Ishikawa (cell line): ENCODE measurements around the gene GRB10.

ENCODE experiments used
- CEBPB ChIP-seq: IDR thresholded peaks from 2 replicates; pipeline ENCODE4 v1.6.1; 2012
- CREB1 ChIP-seq: IDR thresholded peaks from 2 replicates; pipeline ENCODE4 v1.6.1; 2012; ENCODE audit warnings: low read depth
- EGR1 ChIP-seq: IDR thresholded peaks from 2 replicates; pipeline ENCODE4 v1.6.1; 2012
- EP300 ChIP-seq: IDR thresholded peaks from 2 replicates; pipeline ENCODE4 v1.6.1; 2012; ENCODE audit warnings: borderline replicate concordance
- FOXM1 ChIP-seq: IDR thresholded peaks from 2 replicates; pipeline ENCODE4 v1.6.1; 2012; ENCODE audit warnings: low read depth, borderline replicate concordance
- NFIC ChIP-seq: IDR thresholded peaks from 2 replicates; pipeline ENCODE4 v1.6.1; 2012
- RAD21 ChIP-seq: IDR thresholded peaks from 2 replicates; pipeline ENCODE4 v1.6.1; 2012; ENCODE audit warnings: low read depth
- TAF1 ChIP-seq: IDR thresholded peaks from 2 replicates; pipeline ENCODE4 v1.6.1; 2012; ENCODE audit warnings: low read depth, mild to moderate bottlenecking
- TCF12 ChIP-seq: IDR thresholded peaks from 2 replicates; pipeline ENCODE4 v1.6.1; 2012; ENCODE audit warnings: low read depth
- TEAD4 ChIP-seq: IDR thresholded peaks from 2 replicates; pipeline ENCODE4 v1.6.1; 2012
- YY1 ChIP-seq: IDR thresholded peaks from 2 replicates; pipeline ENCODE4 v1.6.1; 2012; ENCODE audit warnings: low read depth
- ZBTB7A ChIP-seq: IDR thresholded peaks from 2 replicates; pipeline ENCODE4 v1.6.1; 2012; ENCODE audit warnings: low read depth
- TF ChIP-seq, protein P1 (sequence below): IDR thresholded peaks from 2 replicates; pipeline ENCODE4 v1.6.1; 2012
- TF ChIP-seq, protein P2 (sequence below): IDR thresholded peaks from 2 replicates; pipeline ENCODE4 v1.6.1; 2012
- TF ChIP-seq, protein P3 (sequence below): IDR thresholded peaks from 2 replicates; pipeline ENCODE4 v1.6.1; 2012; ENCODE audit warnings: low read depth, mild to moderate bottlenecking

GRB10 gene

DNA sequence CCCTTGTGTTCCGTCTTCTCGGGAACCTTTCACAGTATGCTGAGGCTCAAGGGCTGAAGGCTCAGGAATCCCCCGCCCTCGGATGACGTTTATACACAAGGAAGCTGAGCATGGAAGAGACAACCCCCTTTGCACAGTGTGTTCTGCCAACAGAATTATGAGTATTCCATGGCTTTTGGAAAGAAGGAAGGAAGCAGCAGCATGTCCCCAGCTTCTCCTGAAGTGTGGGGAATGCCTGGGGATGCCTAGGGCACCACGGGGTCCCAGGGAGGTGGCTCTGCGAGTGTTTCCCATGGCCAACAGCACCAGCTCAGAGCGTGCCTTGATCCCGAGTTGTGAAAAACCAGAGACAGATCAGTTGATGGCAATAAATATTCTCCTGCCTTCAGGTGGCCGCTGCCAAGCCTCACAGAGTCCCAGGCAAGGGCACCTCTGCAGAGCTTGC, 128.7 kb downstream of the GRB10 start:
- TF ChIP-seq CEBPB = no peak
- no peak for TF ChIP-seq TCF12
- TF ChIP-seq EP300 = no peak
- no peak for TF ChIP-seq CREB1
- no peak for TF ChIP-seq ZBTB7A
- TF ChIP-seq FOXM1 = no peak
- TF ChIP-seq, protein P1, sequence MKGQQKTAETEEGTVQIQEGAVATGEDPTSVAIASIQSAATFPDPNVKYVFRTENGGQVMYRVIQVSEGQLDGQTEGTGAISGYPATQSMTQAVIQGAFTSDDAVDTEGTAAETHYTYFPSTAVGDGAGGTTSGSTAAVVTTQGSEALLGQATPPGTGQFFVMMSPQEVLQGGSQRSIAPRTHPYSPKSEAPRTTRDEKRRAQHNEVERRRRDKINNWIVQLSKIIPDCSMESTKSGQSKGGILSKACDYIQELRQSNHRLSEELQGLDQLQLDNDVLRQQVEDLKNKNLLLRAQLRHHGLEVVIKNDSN = no peak
- TF ChIP-seq, protein P2, sequence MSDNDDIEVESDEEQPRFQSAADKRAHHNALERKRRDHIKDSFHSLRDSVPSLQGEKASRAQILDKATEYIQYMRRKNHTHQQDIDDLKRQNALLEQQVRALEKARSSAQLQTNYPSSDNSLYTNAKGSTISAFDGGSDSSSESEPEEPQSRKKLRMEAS = no peak
- no peak for TF ChIP-seq YY1
- no peak for TF ChIP-seq TEAD4
- no peak for TF ChIP-seq TAF1
- TF ChIP-seq, protein P3, sequence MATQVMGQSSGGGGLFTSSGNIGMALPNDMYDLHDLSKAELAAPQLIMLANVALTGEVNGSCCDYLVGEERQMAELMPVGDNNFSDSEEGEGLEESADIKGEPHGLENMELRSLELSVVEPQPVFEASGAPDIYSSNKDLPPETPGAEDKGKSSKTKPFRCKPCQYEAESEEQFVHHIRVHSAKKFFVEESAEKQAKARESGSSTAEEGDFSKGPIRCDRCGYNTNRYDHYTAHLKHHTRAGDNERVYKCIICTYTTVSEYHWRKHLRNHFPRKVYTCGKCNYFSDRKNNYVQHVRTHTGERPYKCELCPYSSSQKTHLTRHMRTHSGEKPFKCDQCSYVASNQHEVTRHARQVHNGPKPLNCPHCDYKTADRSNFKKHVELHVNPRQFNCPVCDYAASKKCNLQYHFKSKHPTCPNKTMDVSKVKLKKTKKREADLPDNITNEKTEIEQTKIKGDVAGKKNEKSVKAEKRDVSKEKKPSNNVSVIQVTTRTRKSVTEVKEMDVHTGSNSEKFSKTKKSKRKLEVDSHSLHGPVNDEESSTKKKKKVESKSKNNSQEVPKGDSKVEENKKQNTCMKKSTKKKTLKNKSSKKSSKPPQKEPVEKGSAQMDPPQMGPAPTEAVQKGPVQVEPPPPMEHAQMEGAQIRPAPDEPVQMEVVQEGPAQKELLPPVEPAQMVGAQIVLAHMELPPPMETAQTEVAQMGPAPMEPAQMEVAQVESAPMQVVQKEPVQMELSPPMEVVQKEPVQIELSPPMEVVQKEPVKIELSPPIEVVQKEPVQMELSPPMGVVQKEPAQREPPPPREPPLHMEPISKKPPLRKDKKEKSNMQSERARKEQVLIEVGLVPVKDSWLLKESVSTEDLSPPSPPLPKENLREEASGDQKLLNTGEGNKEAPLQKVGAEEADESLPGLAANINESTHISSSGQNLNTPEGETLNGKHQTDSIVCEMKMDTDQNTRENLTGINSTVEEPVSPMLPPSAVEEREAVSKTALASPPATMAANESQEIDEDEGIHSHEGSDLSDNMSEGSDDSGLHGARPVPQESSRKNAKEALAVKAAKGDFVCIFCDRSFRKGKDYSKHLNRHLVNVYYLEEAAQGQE = no peak
- no peak for TF ChIP-seq EGR1
- no peak for TF ChIP-seq NFIC
- TF ChIP-seq RAD21 = no peak

DNA sequence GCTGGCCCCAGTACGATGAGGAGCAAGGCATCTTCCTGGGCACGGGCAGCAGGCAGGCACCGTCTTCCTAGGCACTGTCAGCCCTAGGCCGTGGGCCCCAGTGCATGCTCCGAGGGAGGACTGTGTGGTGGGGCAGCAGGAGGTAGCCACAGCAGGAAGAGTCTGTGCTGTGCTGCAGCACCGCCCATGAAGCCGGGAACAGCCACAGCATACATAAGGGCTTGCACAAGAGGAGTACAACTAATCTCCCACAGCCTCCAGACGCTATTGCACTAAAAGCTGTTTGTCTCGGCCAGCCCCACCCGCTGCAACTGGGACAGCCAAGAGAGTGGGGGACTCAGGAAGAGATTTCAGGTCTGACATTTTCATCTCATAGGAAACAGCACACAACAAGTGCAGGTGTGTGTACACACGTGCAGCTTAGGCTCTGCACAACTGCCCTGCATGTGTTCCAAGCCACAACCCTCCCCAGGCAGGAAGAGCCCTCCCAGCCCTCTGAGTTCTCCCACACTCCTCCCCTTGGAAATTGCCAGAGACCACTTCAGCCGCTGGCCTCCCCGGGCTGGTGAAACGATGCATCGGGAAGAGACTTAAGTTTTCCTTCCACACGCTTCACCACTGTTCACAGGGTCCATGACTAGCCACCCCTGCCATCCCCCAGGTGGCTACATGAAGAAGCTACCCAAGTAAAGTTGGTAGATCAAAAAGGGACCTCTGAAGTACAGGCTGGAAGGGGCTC, 129.4 kb downstream of the GRB10 start:
- TF ChIP-seq TAF1 (no peak), TEAD4 (no peak), NFIC (no peak), RAD21 (no peak), EGR1 (no peak)
- TF ChIP-seq, protein P2 = no peak
- TF ChIP-seq, protein P1 = no peak

DNA sequence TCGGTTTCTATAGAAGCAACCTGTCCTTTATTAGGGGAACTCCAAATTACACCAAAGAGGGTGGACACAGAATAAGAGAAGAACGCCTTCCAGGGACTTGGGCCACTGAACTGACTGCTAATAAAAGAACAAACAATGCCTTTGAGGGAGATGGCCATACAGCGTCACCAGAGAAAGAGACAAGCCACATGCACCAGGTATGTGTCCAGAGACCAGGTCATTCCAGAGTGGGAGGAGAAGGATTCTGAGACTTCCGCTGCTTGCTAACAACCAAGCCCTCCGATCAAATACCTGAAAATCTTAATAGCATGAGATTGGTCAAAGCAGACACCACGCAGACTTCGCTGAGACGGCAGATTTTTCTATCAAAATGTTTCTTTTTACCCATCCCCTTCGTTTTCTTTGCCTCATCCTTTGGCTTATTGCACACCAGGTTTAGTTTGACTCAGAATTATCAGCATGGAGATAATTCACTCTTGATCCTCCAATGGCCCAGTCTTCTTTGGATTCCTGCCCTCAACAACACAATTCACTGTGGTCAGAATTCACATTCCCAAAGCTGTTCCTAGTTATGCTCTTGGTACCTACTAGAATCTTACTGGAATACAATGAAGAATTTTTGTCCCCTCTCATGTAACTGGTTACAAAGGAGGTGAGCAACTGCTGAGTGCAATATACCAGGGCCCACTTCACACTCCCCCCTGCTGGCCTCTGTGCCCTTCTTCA, 130.1 kb downstream of the GRB10 start:
- TF ChIP-seq TAF1 = no peak
- no peak for TF ChIP-seq EP300
- no peak for TF ChIP-seq ZBTB7A
- TF ChIP-seq, protein P1 = no peak
- TF ChIP-seq RAD21 = no peak
- TF ChIP-seq CREB1 = no peak
- TF ChIP-seq, protein P3 = no peak
- no peak for TF ChIP-seq CEBPB
- no peak for TF ChIP-seq FOXM1
- TF ChIP-seq NFIC = no peak

DNA sequence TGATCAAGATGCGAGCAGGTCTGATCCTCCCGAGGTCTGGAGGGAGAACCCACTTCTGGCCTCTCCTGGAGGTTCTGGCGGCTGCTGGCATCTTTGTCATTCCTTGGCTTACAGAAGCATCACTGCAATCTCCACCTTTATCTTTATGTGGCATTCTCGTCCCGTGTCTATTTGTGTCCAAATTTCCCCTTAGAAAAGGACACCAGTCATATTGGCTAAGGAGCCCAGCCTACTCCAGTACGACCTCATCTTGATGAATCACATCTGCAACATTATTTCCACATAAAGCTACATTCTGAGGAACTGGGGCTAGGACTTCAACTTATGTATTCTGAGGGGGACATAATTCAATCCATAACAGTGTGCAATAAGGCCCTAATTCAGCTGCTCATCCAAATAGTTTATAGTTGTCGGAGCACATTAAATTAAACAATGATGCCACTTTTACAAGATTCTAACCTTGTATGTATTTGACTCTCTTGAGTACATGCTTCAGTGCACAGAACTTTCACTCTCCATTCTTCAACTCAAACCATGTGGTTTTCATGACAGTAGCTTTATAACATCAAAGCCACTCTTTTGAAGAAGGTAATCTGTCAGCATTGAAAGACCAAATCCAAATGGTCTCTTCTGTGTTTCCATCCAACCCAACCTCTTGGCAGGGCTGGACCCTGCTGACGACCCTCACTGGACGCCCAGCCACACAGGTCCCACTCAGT, 131.3 kb downstream of the GRB10 start:
- TF ChIP-seq, protein P1 = no peak
- TF ChIP-seq RAD21 (no peak), CREB1 (no peak)
